Cortex of kidney (tissue), 1 donor: Measurements from ENCODE around the gene SEMA3C.

Experiments
- DNase-seq: peaks from one replicate; lab custom pipeline; 2025; lab: John Stamatoyannopoulos, UW

Gene SEMA3C

DNA sequence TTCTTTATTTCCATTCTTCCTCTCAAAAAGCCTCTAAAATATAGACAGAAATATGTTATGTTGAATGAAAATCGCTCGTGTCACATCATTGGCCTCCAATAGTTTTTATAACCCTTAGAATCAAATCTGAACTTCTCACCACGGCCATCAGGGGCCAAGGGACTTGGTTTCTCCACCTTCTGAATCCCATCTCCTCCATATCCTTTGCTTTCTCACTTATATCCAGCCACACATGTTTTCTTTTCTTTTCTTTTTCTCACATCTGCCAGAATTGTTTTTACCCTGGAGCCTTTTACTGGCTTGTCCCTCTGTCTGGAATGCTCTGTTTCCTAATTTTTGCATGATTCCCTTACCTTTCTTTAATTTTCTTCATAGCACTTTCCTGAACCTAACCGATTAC lies 184.8 kb downstream of the SEMA3C start:
- DNase-seq, result no peak

DNA sequence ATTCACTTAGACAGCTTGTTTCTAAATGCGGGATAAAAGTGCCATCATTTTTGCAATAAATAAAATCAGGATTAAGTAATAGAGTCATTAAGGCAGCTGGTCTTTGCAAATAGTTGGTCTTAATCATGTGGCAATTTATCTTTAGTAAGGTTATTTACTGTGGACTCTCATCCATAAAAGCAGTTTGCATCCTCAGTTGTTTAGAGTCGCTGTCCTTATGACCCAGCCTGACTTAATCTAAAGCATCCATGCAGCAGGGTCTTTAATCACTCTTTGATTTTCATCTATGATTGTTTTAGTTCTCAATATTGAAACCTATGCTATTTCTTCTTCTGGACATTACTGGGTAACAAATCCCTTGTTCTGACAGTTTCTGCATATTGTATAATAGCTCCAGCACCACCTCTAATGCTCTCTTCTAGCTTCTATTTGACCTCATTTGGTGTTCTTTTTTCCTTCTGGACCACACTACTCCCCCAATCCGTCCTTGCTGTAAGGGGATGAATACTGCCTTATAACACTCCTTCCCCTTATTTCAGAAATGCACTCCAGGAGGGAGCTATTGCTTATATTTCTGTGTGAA lies 185.4 kb downstream of the SEMA3C start:
- DNase-seq, result no peak

DNA sequence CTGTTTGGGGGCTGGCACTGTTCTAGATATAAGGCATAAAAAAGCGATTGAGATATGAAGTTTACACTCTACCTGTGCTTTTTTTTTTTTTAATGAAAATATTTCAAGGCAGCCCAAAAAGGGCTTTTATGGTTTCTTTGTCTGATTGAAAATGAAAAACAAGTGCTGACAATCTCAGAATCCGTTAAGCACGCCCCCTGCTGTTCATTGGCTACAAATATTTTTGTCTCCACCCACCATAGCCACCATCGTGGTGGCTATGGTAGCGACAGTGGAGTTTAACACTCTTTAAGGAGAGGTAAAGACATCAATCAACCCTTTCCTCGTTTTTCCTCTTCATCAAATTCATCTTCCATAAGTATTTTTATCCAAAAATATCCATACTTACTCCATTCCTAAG lies 186.2 kb downstream of the SEMA3C start:
- DNase-seq, result no peak

DNA sequence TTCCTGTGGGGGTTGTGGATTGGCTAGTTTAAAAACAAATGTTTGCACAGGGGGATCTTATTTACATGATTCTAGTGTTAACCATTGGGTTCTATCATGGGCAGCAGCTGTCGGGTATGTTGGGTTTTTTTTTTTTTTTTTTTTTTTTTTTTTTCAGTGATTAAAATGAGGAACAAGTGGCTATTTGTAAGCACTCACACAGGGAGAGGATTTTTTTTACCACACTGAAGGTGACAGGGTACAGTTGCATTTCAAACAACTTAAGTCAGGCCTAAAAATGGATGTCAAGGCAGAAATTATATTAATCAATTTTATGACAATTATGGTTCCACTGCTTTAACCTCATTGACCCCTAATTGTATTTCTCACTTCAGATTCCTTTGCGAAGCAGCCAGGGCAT lies 187.6 kb downstream of the SEMA3C start:
- DNase-seq, result no peak

DNA sequence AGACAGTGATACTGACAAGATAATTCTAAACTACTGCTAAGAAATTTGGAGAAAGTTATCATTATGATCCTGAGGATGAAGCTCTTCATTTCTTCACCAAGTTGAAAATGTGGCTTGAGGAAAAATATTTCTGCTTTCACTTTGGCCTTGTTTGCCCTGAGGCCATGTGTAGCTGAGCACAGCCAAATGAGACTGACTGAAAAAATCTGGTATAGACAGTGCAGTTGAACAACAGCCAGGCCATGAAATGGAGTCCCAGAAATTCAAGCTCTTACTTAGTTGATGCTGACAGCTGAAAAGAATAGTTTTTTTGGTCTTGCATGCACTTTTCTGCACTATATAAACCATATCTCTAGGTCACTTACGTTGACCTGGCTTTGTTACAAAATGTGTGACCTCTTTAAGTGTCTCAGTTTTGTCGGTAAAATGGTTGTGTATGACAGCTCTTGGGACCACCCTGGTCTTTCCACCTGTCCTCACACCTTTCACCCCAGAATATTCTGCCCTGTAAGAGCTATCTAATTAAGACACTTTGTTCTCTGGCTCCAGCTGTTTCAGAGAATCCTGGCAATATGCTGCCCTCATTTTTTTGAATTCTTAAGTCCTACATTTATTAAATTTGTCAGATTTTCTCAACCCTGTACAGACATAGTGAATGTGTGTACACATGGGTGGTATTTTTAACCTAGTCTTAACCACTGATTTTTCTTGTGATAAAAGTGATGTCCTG lies 189.1 kb downstream of the SEMA3C start:
- DNase-seq, result no peak

DNA sequence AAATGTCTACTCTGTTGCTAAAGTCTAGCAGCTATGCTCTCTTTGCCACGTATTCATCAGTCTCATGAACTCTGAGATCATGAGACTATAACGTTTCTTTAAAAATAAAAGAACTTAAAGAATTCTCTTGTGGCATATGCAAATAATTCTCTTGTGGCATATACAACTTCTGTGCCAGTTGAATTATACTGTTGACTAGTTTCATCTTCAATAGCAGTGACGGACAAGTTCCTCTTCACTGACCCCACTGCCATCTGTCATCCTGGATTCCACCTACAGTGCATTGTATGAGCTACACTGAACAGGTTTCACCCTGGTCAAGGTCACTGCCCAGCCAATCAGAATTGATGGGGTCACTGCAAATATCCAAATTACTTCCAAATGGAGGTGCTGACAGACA lies 192.2 kb downstream of the SEMA3C start:
- no peak for DNase-seq

DNA sequence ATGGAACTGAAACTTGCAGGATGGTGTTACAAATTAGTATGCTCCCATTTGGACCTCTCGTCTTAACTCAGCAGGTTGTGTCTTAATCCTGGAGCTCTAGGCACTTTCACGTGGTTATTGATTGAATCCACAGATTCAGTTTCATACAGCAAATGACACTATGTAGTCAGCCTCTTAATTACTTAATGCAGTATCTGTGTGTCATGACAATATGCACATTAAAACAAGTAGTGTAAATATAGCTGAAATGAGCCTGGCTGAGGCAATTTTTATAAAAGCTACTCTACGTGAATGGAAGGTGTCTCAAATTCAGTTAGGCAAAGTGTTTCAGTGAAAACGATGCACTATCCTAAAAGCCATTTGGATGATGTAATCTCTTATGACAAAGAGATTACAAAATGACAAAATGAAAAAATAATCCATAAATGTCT lies 193.7 kb downstream of the SEMA3C start:
- no peak for DNase-seq

DNA sequence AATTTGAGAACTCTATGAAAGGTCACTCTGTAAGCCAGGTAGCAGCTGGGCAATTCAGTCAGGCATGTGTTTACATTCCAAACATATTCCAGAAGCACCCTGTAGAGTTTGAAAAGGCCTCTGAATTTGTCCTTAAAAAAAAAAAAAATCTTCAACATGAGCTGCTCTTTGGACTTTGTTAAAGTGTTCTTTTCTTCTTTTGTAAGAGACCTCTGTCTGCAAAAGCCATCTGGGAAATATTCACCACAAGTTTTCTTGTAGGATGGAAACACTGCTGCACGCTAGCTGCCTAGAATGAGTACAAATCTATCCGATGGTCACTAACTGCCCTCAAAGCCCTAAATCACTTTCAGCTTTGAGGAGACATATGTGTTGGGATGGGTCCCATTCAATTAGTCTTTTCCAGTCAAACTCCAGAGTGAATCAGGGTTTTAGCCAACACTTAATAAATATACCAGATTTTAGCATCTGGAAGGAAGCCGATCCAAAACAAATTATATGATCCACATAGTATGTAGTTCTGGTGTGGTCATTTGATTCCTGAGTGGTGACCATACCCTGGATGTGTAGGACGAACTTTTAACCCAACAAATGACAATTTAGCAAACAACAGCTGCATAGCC lies 194.5 kb downstream of the SEMA3C start:
- DNase-seq, result no peak

DNA sequence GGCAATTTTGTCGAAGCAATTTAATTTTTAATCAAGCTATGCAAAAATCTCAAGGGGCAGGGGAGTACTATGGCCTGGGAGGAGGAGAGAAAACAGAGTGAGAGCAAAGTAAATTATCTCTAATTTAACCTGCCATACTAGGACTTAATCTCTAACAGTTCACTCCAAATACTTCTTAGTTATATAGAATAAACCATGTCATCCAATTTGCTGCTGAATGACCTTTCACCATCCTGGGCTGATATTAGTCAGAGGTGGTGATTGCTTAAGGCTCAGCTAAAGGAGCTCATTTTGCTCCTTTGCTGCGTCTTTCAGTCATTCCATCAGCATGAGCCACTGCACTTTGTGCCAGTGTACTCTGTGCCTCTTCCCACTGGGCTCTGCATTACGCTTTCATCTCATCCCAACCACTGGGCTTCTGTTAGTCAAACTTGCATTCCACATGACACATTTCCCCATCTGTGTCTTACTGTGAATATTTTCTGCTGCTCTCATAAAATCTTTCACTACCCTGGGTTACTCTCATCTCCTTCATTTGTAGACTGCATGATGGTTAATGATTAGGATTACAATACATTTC lies 196.1 kb downstream of the SEMA3C start:
- DNase-seq, result no peak

DNA sequence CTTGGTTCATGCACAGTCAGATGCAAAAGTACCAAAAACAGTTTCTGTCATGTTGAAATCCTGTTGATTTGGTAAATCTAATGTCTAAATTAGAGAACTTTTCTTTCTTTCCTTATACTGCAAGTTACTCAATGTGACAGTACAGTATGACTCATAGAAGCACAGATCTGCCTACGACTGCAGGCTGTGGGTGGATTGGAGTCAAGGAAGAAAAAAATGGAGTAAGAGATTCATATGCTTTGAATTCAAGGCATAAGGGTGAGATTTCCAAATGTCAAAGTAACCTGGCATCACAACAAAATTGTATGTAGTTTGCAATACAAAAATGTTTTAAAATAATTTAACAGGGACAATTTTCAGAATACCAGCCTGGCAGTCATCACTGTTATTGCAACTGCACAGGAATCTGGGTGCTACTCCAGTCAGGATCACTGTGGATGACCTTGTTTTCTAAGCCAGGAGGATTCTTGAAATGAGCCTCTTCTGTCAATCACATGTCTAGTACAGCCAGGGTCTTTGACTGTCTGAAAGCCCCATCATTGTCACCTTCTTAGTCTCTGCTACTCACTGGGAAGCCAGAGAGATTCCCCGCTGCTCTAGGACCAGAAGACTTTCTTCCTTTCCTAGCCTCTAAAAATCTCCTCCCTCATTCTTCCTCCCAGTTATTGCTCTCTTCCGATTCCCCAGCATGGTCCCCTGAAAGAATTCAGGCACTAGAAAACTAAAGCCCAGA lies 196.8 kb downstream of the SEMA3C start:
- DNase-seq, result no peak

DNA sequence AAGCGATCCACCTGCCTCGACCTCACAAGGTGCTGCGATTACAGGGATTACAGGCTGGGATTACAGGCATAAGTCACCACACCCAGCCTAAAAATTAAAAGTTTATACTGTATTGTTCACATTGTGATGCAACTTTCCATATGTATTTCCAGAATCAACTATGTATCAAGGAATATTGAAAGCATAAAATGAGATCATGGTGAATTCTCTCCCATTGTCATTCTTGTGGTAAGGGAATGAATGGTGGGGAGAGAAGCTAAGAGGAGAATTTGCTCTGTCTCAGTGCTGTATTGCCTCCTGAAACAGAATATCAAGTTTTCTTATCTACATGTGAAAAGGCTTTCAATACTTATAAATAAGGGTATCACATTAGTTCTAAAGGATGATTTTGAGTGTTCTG lies 198.7 kb downstream of the SEMA3C start:
- no peak for DNase-seq

DNA sequence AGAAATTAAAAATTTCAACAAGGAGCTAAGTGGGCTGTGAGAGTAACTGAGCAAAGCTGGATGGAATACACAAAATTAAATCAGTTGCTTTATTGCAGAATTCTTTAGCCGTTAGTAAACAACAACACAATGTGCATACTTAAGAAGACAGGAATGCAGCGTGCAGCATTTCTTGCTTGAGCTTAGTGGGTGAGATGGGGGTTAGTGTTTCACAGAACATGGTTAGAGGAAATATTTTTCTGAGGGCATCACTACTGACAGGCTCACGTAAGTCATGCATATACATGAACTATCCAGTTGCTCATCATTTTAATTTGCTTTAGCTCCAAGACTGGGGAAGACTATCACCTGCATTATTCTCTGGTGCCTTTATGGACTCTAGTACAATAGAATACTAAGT lies 199.6 kb downstream of the SEMA3C start:
- no peak for DNase-seq

DNA sequence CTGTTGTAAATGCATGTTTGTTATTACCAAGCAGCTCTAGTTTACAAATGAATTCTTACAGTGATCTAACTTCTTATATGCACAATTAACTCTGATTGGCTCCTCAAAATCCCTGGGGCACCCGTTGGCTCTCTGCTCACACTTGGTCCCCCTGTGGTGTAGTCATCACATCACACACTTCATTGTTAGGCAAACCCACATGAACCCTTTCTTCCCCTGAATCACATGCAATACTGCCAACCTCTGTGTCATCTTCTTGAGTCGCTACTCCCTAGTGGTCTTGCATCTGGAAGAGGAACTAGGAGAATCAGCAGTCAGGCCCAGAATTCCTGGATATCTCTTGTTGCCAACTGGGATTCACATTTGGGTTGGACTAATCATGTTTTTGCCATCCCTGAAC lies 207.3 kb downstream of the SEMA3C start:
- DNase-seq, result no peak

DNA sequence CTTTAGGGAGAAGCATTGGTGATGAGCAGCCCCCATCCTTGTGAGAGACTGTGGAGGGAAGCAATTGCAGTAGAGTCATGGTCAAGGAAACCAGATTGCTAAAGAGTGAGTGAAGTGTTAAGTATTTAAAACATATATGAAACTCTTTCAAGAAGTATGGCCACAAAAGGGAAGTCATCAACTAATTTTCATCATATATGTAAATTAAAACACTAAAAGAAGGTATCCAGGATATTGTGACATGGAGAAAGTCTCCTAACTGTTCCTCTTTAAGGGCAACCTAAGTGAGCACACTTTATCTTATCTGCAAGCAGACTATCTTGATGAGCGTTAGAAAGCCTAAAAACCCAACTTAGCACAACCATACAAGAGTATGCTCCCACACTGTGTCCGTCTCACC lies 210.7 kb downstream of the SEMA3C start:
- DNase-seq, result no peak

DNA sequence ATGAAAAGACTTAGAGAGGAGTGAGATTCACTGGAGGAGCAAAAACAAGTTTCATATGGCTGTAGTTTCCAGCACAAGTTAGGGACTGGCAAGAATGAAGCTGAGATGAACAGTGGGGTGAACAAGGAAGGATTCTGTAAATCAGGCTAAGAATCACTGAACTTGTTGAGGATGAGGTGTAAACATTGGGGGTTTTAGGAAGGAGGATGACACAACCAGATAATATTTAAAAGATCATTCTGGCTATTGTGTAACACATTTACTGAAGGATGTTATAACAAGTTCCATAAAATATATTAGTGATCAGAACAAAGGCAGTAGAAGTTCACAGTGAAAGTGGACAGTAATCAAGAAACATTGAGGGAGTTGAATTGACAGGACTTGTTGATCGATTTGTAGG lies 211.5 kb downstream of the SEMA3C start:
- no peak for DNase-seq

DNA sequence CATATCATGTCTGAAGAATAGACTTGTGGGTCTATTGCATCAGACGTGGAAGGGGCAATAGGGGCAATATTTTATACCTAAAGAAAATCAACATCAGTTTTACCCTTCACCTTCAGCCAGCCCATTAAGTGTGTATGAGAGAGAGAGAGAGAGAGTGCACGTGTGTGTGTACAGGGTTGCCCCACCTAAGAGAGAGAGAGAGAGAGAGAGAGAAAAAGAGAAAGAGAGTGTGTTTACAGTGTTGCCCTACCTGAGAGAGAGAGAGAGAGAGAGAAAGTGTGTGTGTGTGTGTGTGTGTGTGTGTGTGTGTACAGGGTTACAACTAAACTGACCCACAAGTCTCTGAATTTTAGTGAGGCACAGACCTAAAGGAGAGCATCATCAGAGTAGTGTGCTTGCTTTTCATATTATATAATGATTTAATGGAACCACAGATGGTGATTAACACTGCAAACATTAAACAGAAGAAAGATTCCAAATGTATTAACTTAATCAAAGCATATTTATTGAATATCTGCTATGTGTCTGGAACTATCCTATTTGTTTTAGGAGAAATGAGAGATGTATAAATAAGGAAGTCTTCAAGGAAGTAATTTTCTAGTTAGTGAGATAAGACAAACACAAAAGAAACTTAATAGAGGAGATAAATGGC lies 213.6 kb downstream of the SEMA3C start:
- DNase-seq, result no peak

DNA sequence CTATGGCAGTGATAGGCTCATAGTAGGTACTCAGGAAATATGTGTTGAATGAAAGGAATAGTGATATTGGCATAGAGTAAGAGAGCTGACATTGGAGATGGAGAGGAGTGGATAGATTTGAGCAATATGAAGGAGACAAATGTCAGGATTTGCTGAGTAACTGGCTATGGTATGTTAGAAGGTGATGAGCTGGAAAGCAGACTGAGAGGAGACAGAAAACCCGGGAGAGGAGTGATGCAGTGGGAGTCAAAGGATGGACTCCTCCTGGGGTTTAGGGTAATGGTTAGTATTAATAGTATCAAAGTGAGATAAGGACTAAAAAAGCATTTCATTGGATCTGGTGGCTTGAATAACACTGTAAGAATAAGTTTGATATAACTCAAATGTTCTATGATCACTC lies 215.6 kb downstream of the SEMA3C start:
- no peak for DNase-seq

DNA sequence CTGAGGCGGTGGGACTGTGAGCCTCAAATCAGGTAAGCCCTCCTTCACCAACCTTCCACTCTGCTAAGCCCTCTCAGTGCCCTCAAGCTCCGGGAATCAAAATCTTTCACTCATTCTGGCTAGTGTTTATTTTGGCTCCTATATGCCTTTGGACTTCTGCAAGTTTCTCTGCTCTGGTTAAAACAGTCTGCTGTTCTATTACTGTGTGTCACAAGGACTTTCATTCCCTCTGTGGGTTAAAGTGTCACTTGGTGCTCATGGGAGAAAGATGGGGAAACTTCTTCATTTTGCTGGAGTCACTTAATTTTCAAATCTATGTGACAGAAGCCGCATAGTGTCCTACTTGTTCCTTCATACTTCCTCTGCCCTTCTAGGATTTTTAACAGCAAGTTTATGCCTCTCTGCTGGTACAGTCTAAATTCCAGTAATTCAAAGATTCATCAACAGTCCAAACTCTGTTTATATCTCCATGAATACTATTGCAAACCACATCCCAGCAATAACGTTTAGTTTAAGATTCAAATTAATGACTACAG lies 219.1 kb downstream of the SEMA3C start:
- no peak for DNase-seq

DNA sequence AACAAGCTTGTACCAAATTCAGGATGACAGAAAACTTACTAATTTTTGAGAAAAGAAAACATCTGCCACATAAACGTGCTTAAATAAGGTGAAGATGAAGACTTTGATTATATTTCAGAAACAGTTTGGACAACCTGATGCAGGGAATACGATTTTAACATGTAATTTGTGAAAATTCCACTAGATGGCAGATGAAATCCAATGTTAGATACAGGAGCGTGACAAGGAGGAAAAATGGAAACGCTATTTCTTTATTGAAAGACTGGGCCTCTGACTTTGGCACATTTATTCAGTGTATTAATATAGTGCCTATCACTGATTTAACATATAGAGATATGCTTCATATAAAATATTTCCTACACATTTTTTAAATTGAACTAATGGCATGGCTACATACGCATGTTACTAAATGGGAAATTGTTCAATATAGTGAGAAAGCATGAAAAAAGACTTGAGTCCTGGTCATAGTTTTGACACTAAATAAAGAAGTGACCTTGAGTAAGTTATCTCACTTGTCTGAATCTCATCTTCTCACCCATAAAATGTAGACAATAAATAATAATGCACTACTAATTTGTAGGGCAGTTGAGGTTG lies 219.7 kb downstream of the SEMA3C start:
- no peak for DNase-seq
